Glutamatergic neuron (in vitro differentiated cells): ENCODE results near the gene CNOT3. TPM values are rescaled to one million over a fixed set of nuclear protein-coding genes. Genes with fewer than 3 reads are reported as not detected.
A peak's percentile ranks its signal among the peaks of the same experiment; 100 is the strongest.

Experiments used
- DNase-seq: peaks from one replicate; pipeline ENCODE4 v3.0.0; 2022
- H3K27ac Mint-ChIP-seq: one replicate; pipeline ENCODE4 v1.8.0; 2020; ENCODE audit warnings: mild to moderate bottlenecking, mixed read lengths, inconsistent platforms; ENCODE audit not compliant: unreplicated experiment
- H3K27me3 Mint-ChIP-seq: one replicate; pipeline ENCODE4 v1.8.0; 2020; ENCODE audit warnings: mild to moderate bottlenecking, moderate library complexity, mixed read lengths, inconsistent platforms; ENCODE audit not compliant: unreplicated experiment
- H3K36me3 Mint-ChIP-seq: one replicate; pipeline ENCODE4 v1.8.0; 2020; ENCODE audit warnings: mild to moderate bottlenecking, mixed read lengths, inconsistent platforms; ENCODE audit not compliant: unreplicated experiment
- H3K4me1 Mint-ChIP-seq: one replicate; pipeline ENCODE4 v1.8.0; 2020; ENCODE audit warnings: mild to moderate bottlenecking, low read depth, mixed read lengths, inconsistent platforms; ENCODE audit not compliant: unreplicated experiment
- H3K4me3 Mint-ChIP-seq: one replicate; pipeline ENCODE4 v1.8.0; 2020; ENCODE audit warnings: mild to moderate bottlenecking, mixed read lengths, inconsistent platforms; ENCODE audit not compliant: unreplicated experiment
- H3K9me3 Mint-ChIP-seq: one replicate; pipeline ENCODE4 v1.8.0; 2020; ENCODE audit warnings: mild to moderate bottlenecking, moderate library complexity, mixed read lengths, inconsistent platforms; ENCODE audit not compliant: unreplicated experiment
- CTCF ChIP-seq: fragments of 200-600 bp; sonication (generic); IDR thresholded peaks from one replicate; pipeline ENCODE4 v1.5.0; 2021; ENCODE audit not compliant: partially characterized antibody, unreplicated experiment
- total RNA-seq: library from RNA; stranded (reverse); fragmentation: NEBNext Ultra II Directional; extraction: Animal tissue kit (Norgen Biotek cat#: 25700); gene quantifications from one replicate; pipeline ENCODE4 v1.2.1, GENCODE V29; 2021; ENCODE audit not compliant: unreplicated experiment

Gene CNOT3
- total RNA-seq, 1 donor from 2014 or later: 56.9 TPM

- Mint-ChIP-seq H3K27me3 (peaks cover 16% of the 10 kb centered on the region), H3K4me1 (peaks cover 3% of the 10 kb centered on the region), H3K27ac (peak overlapping the region; percentile 67), H3K9me3 (peaks cover 11% of the 10 kb centered on the region), H3K36me3 (no peaks in the 10 kb centered on the region), H3K4me3 (peak overlapping the region; percentile 96)
- DNase-seq: peak; percentile 99
- TF ChIP-seq CTCF: no peak
Measured at GRCh38 chr19:54136864-54137698, 481 bp upstream of the CNOT3 start.

GRCh38 chr19:54138489-54139256, 1.1 kb downstream of the CNOT3 start:
- Mint-ChIP-seq H3K9me3 (peaks cover 11% of the 10 kb centered on the region), H3K4me3 (peak overlapping the region; percentile 89), H3K36me3 (no peaks in the 10 kb centered on the region), H3K27ac (peak overlapping the region; percentile 84), H3K27me3 (peaks cover 16% of the 10 kb centered on the region), H3K4me1 (peaks cover 3% of the 10 kb centered on the region)
- DNase-seq: peak; percentile 43
- TF ChIP-seq CTCF: no peak

GRCh38 chr19:54141356-54141755, 3.8 kb downstream of the CNOT3 start:
- H3K4me3 Mint-ChIP-seq: no peak overlapping the region
- no peak for TF ChIP-seq CTCF
- H3K27ac Mint-ChIP-seq: no peak overlapping the region
- H3K9me3 Mint-ChIP-seq: peaks cover 6% of the 10 kb centered on the region
- H3K36me3 Mint-ChIP-seq: no peaks in the 10 kb centered on the region
- H3K27me3 Mint-ChIP-seq: peaks cover 9% of the 10 kb centered on the region
- DNase-seq: no peak
- H3K4me1 Mint-ChIP-seq: peaks cover under 1% of the 10 kb centered on the region

- H3K9me3 Mint-ChIP-seq: peaks cover 4% of the 10 kb centered on the region
- H3K4me1 Mint-ChIP-seq: no peaks in the 10 kb centered on the region
- peak overlapping the region; percentile 41 for H3K4me3 Mint-ChIP-seq
- no peak for TF ChIP-seq CTCF
- DNase-seq: no peak
- H3K36me3 Mint-ChIP-seq: no peaks in the 10 kb centered on the region
- H3K27ac Mint-ChIP-seq: peak overlapping the region; percentile 36
- peaks cover 6% of the 10 kb centered on the region for H3K27me3 Mint-ChIP-seq
Measured at GRCh38 chr19:54142166-54142780, 4.7 kb downstream of the CNOT3 start.
